ENCODE results near the gene TBCK.
"Not testable (repeated sequence)": the region's sequence is repeated elsewhere in the genome, so short reads cannot be mapped to it uniquely, and the experiment has no call there.

Gene TBCK

DNA sequence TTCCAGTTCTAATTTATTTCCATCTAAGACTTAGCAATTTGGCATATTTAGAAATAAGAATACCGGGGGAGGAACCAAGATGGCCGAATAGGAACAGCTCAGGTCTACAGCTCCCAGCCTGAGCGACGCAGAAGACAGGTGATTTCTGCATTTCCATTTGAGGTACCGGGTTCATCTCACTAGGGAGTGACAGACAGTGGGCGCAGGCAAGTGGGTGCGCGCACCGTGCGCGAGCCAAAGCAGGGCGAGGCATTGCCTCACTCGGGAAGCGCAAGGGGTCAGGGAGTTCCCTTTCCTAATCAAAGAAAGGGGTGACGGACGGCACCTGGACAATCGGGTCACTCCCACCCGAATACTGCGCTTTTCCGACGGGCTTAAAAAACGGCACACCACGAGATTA lies 102.7 kb downstream of the TBCK start:
- not testable (repeated sequence) for DNase-seq (ENCODE audit: low read depth)

DNA sequence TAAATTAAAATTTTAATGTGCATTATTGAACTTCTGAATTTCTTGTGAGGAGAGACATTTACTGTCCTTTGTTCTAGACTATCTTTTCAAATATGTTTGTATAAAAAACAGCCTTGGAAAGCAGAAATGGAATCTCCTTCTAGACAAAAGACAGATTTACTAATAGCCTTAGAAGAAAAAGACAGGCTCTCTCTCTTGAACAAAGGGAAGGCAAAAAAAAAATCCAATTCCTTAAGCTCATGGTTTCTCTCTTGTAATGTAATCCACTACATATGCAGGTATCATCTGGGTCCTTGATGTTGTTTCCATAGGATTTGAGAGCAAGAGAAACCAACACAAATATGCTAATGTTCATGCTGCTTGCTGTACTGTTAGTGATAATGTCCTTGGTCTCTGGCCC lies 106.0 kb downstream of the TBCK start:
- DNase-seq (ENCODE audit: low read depth) = no peak

DNA sequence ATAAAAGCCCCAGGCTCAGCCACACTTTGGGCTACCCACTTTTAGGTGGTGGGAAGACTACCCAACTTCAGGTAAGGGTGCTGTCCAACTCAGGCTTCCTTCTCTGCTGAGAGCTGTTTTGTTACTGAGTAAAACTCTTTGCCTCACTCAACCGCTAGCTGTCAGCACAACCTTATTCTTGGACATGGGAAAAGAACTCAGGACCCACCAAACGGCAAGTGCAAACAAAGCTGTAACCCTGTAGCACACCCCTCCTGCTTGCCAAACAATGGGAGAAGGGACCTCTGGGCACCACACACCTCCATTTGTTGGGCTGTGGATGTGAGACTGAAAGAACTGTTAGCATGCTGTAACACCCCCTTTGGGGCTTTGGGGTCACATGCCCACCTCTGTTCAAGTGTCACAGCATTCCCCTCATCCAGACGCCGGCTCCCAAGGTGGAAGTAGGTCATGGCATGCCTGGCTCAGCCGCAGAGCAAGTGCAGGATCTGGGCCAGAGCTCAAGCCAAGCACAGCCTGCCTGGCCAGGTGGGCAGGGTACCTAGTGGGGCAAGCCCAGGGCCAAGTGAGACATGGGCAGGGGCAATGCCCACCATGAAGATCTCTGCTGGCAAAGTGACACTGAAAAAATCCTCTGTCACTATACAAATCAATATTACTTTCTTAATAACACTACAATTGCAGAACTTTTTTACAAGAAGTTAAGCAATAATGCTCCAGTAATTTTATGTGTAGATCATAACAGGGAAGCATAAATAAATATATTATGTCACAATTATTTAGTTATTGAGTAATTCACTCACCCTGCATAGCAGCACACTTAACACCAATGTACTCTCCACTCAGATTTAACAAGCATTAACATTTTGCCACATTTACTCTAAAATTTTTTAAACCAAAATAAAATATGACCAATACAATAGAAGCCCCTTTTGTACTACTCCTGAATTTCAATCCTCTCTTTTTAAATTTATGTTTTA lies 107.2 kb downstream of the TBCK start:
- no peak for DNase-seq (ENCODE audit: low read depth)

DNA sequence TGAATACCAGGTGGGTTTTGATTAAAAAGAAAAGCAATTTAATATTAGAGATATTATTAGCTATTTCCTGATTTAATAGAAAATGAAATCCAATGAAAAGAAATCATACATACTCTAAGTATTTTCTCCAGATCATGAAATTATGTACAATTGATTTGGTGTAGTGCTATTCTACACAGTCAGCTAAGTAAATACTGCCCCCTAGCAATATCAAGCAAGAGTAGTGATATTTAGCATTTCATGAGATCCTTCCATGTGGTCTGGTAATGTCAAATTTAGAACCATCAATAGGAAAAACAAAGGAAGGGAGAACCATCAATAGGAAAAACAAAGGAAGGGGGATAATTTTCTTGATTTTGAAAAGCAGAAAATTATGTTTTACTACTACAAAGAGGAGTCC lies 114.6 kb downstream of the TBCK start:
- no peak for DNase-seq (ENCODE audit: low read depth)

DNA sequence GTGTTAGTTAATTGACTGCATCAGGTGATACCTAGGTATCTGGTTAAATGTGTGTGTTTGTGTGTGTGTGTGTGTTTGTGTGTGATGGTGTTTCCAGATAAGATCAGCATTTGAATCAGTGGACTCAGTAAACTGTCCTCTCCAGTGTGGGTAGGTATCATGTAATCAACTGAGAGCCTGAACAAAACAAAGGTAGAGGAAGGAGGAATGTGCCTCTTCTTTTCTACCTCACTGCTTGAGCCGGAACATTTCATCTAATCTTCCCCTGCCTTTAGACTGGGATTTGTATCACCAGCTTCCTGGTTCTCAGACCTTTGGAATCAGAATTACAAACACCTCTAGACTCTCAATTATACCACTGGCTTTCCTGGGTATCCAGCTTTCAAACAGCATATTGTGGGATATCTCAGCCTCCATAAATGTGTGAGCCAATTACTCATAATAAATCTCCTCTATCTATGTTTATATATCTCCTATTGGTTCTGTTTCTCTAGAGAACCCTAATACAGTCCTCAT lies 120.5 kb downstream of the TBCK start:
- no peak for DNase-seq (ENCODE audit: low read depth)

DNA sequence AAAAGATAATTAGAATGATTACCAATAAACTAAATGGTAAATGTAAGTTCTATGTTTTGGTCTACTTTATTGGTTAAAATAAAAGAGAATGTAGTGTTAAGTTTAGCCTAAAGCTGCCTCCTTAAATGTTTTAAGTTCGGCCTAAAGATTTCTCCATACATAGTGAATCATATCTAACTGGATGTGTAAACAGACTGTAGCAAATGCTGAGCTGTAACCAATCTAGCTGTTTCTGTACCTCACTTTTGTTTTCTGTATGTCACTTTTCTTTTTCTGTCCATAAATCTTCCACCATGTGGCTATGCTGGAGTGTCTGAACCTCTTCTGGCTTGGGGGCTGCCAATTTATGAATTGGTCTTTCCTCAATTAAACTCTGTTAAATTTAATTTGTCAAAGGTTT lies 121.2 kb downstream of the TBCK start:
- DNase-seq (ENCODE audit: low read depth) = no peak

DNA sequence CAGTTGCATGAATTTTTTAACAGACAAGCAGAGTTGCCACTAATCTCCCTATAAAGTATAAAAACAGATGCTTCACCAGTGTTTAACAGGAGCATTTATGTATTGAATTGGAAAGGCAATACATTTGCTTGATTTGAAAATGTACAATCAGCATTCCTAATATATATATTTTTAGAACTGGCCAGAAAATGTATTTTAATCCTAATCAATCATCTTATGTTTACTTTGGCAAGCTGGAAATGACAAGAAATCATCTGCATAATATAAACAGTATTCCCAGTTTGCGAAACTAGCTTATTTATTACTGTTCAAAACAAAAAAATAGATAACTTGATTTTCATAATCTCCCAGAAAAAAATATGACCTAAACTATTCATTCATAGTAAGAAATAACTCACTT lies 123.9 kb downstream of the TBCK start:
- no peak for DNase-seq (ENCODE audit: low read depth)

DNA sequence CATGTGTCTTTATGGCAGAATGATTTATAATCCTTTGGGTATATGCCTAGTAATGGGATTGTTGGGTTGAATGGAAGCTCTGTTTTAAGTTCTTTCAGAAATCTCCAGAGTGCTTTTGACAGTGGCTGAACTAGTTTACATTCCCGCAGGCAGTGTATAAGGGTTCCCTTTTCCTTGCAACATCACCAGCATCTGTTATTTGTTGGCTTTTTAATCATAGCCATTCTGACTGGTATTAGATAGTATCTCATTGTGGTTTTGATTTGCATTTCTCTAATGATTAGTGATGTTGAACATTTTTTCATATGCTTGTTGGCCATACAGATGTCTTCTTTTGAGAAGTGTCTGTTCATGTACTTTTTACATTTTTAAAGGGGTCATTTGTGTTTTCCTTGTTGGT lies 129.8 kb downstream of the TBCK start:
- DNase-seq (ENCODE audit: low read depth) = no peak

DNA sequence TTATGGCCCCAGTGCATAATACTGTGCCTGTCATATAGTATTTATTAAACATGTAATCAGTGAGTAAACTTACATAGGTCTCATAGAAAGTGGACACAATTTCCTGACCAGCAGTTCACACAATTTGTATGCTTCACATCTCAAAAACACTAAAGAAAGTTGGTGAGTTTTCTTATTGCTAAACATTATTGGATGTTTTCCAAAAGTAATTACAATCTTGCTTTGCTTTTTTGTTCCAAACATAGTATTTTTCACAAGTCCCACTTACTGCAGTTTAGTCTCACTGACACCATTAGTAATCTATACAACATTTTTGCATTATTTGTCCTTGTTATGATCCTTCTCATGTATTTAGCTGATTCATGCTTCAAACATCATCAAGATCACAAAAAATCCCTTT lies 132.5 kb downstream of the TBCK start:
- no peak for DNase-seq (ENCODE audit: low read depth)

DNA sequence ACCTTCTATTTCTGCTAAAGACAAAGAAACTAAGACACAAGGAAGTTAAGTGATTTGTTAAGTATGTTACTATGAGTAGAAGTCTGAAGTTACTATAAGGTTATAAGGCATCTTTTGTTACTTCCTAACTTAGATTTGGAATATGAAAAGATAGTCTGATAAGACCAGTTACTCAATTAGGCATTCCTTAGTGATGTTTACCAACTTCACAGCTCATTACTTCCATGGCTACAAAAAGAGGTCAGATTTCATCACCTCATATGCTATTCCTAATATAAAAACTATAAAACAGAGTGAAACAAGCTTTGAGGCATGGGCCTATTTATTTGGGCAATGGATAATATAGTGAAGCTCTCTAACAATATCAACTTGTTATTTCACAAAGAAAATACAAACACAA lies 143.1 kb downstream of the TBCK start:
- no peak for DNase-seq (ENCODE audit: low read depth)

DNA sequence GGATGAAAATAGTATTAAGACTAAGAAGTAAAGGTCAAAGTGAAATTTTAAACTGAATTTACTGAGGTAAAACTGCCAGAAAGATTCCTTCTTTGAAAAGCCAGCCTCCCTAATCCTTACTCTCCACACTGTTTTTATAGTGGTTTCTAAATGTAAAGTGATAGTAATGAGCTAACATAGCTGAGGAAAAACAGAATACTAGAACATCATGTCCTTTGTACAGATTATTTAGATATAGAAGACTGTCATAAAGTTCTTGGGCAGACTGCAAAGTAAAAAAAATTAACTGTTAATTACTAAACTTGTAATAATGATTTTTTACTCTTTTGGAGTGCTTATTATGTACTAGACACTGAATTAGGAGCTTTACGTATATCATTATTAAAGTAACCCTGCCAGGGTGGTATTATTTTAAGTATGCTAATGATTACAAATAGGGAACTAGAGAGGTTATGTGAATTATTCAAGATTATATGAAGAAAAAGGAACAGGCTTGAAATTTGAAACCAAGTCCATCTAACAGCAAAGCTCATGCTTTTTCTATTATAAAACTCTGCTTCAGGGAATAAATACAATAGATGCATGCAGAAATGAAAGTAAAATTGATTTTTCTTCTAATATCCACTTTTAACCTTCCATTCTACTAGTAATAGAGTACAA lies 150.5 kb downstream of the TBCK start:
- DNase-seq (ENCODE audit: low read depth) = no peak

DNA sequence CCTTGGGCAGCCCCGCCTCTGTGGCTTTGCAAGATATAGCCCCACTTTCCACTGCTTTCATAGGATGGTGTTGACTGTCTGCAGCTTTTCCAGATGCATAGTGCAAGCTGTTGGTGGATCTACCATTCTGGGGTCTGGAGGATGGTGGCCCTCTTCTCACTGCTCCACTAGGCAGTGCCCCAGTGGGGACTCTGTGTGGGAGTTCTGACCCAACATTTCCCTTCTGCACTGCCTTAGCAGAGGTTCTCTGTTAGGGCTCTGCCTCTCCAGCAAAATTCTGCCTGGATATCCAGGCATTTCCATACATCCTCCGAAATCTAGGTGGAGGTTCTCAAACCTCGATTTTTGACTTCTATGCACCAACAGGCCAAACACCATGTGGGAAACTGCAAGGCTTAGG lies 153.7 kb downstream of the TBCK start:
- DNase-seq (ENCODE audit: low read depth) = no peak

DNA sequence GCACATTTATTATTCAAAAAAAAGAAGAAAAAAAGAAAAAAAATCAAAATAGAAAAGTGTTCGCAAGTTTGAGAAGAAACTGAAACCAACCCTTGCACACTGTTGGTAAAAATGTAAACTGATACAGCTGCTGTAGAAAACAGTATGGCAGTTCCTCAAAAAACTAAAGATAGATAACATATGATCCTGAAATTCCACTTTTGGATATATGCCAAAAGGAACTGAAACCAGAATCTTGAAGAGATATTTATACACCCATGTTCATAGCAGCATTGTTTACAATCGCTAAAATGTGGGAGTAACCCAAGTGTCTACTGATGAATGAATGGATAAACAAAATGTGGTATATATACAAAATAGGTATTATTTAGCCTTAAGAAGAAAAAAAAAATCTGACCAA lies 155.4 kb downstream of the TBCK start:
- DNase-seq (ENCODE audit: low read depth) = no peak

DNA sequence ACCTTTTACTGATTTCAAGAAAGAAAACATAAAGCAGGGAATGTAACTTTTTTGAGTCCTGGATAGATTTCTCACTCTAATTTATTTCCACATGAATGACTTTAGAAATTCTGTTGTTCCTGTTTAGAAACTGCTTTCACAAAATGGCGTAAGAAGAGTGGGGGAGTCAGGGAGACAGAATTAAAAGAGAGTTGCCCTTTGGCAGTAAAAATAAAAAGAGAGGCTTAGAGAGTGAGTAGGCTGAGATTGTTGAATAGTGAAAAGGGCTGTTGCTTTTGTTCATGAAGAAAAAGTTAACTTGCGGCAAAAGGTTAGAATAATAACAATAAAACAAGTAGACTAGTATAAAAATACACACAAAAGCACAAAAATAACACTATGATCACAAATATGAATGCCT lies 166.1 kb downstream of the TBCK start:
- no peak for DNase-seq (ENCODE audit: low read depth)

DNA sequence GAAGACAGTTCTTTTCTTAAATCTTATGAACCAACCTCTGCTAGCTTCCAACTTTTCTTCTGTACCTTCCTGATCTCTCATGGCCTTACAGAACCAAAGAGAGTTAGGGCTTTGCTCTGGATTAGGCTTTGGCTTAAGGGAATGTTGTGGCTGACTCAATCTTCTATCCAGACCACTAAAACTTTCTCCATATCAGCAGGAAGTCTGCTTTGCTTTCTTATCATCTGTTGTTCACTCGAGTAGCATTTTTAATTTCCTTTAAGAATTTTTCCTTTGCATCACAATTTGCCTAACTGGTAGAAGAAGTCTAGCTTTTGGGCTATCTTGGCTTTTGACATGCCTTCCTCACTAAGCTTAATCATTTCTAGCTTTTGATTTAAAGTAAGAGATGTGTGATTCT lies 167.0 kb downstream of the TBCK start:
- no peak for DNase-seq (ENCODE audit: low read depth)

DNA sequence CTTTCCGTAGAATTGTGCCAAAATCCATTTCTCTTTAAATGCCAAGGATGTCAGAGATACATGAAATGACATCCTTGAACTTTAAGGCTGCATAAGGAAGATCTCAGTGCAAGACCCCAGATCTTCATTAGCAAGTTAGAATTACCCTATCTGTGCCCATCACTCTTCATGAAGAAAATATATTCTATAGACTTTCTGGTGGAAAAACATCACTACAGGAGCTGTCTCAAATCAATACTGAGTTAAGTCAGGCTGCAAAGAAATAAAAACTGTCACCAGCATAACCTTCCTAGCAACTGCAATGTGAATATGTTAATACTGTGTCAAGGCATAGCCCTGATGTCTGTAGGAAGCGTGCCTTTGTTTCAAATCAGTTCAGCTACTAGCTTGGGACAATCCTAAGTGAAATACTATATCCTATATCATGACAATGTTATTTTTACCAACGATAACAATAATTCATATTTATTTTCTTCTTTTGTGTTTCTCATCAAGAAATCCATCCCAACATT lies 173.3 kb downstream of the TBCK start:
- no peak for DNase-seq (ENCODE audit: low read depth)

DNA sequence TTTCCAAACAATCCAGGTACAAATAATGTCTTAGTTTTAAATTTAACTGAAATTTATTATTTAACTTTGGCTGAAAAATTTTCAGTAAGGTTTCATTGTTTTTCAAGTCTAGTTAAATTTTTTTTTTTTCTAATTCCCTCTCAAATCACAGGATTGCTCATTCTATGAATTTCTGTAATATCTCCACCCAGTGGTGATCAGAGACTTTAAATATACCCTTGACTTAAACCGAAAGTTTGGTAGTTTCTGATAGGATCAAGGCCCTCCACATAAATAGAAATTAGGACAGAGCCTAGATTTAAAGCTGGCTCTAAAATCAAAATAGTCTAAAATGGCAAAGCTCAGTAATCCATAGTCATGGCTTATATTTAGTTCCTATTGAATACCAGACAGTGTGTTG lies 175.4 kb downstream of the TBCK start:
- no peak for DNase-seq (ENCODE audit: low read depth)

DNA sequence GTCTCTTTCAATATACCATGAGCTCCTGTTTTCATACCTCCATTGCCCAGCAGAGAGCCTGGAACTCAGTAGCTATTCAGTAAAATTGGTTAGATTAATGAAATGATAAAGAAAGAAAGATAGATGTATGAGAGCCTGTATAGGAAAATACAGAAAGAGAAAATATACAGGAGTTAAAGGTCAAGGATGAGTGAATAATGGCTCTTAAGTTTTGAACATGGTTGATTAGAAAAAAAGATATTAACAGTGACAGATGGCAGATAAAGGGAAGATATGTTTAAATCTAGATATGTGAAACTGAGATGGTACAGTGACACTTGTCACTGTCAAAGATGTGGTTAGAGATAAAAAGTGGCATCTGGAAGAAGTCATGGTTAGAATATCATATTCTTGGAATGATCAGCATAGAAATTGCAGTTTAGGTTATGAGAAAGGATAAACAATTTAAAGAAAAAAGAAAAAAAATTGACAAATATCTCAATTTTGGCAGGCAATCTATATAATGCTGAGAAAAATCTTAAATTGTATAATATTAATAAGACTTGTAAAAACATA lies 179.2 kb downstream of the TBCK start:
- DNase-seq (ENCODE audit: low read depth) = no peak

DNA sequence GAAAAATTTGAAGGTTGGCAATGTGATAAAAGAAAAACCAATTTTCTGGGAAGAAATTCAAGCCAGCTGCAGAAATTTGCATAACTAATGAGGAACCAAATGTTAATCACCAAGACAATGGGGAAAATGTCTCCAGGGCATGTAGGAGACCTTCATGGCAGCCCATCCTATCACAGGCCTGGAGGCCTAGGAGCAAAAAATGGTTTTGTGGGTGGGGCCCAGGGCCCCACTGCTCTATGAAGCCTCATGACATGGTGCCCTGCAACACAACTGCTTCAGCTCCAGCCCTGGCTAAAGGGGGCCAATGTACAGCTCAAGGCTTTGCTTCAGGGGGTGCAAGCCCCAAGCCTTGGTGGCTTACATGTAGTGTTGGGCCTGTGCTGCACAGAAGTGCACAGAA lies 184.0 kb downstream of the TBCK start:
- no peak for DNase-seq (ENCODE audit: low read depth)

DNA sequence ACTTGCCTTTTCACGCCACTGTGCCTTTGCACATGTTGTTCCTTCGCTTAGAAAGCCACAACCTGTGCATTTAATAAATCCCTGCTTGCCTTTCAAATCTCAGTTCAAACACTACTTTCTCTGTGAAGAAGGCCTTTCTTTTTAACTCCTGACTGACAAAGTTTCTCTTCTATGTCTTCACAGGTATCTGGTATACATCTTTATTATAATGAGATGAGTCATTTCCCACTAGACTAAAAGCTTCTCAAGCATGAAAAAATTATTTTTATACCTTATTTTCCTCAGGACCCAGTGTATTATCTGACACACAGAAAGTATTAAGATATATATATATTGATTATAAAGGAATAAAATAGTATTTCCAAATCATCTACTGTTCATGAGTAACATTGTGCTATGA lies 189.9 kb downstream of the TBCK start:
- DNase-seq (ENCODE audit: low read depth) = no peak

DNA sequence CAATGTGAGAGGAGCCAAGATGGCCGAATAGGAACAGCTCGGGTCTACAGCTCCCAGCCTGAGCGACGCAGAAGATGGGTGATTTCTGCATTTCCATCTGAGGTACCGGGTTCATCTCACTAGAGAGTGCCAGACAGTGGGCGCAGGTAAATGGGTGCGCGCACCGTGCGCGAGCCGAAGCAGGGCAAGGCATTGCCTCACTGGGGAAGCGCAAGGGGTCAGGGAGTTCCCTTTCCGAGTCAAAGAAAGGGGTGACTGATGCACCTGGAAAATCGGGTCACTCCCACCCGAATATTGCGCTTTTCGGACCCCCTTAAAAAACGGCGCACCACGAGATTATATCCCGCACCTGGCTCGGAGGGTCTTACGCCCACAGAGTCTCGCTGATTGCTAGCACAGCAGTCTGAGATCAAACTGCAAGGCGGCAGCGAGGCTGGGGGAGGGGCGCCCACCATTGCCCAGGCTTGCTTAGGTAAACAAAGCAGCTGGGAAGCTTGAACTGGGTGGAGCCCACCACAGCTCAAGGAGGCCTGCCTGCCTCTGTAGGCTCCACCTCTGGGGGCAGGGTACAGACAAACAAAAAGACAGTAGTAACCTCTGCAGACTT lies 196.0 kb downstream of the TBCK start:
- not testable (repeated sequence) for DNase-seq (ENCODE audit: low read depth)

DNA sequence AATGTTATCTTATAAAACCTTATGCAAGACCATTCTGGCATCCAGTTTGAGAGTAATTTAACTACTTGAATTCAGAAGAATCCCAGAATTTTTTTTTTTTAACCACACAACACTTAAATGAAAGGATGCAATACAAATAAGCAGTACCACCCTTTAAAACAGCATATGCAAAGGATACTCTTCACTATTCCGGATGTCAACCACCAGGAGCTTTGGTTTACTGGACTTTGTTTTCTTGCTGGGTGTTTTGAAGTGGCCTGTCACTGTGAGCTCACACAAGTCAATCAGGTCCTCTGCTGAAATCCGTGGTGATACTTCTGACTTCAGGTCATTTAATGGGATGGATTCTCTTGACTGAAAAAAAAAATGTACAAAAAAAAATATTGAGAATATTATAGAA lies 200.0 kb downstream of the TBCK start:
- DNase-seq (ENCODE audit: low read depth) = no peak

All from stimulated activated CD8-positive, alpha-beta memory T cell treated with anti-CD3 and anti-CD28 coated beads, Interleukin-4, amount 100 ng/mL, for 24 hours (primary cell).